C4-2B (cell line): Measurements from ENCODE around the gene CCDC33.

Source experiments
- ZFX ChIP-seq: fragments of 450-650 bp; IDR thresholded peaks from 2 replicates; pipeline ENCODE4 v1.6.1; 2017
- TF ChIP-seq, protein P1 (sequence below): fragments of 450-650 bp; conservative IDR thresholded peaks from 2 replicates; pipeline ENCODE4 v1.5.1; 2017; ENCODE audit warnings: mild to moderate bottlenecking

GRCh38 chr15:74322558-74323180 lies 86.5 kb downstream of the CCDC33 start:
- TF ChIP-seq, protein P1, sequence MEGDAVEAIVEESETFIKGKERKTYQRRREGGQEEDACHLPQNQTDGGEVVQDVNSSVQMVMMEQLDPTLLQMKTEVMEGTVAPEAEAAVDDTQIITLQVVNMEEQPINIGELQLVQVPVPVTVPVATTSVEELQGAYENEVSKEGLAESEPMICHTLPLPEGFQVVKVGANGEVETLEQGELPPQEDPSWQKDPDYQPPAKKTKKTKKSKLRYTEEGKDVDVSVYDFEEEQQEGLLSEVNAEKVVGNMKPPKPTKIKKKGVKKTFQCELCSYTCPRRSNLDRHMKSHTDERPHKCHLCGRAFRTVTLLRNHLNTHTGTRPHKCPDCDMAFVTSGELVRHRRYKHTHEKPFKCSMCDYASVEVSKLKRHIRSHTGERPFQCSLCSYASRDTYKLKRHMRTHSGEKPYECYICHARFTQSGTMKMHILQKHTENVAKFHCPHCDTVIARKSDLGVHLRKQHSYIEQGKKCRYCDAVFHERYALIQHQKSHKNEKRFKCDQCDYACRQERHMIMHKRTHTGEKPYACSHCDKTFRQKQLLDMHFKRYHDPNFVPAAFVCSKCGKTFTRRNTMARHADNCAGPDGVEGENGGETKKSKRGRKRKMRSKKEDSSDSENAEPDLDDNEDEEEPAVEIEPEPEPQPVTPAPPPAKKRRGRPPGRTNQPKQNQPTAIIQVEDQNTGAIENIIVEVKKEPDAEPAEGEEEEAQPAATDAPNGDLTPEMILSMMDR: peak; percentile 92
- no peak for TF ChIP-seq ZFX
